Measurements from ENCODE around the gene VAV3. TPM values are rescaled to one million over a fixed set of nuclear protein-coding genes. Genes with fewer than 3 reads are reported as not detected.

VAV3 gene
- polyA plus RNA-seq, 1 donor: 18.3 TPM

GRCh38 chr1:107604825-107605224 is 360.2 kb downstream of the VAV3 start:
- Histone ChIP-seq H3K27ac (ENCODE audit: low read length) (no peak overlapping the region), H3K27me3 (ENCODE audit: control insufficient read depth, insufficient read depth, low read length) (no peaks in the 10 kb centered on the region), H3K4me1 (ENCODE audit: control insufficient read depth, insufficient read depth, low read length) (no peaks in the 10 kb centered on the region), H3K9me3 (ENCODE audit: control insufficient read depth, low read depth, low read length) (no peaks in the 10 kb centered on the region), H3K36me3 (ENCODE audit: control insufficient read depth, insufficient read depth, low read length) (peaks cover 4% of the 10 kb centered on the region), H3K4me3 (ENCODE audit: low read length) (no peak overlapping the region)
- DNase-seq: no peak

- no peak overlapping the region for H3K27ac ChIP-seq (ENCODE audit: low read length)
- no peak for DNase-seq
- H3K4me1 ChIP-seq (ENCODE audit: control insufficient read depth, insufficient read depth, low read length): no peaks in the 10 kb centered on the region
- H3K36me3 ChIP-seq (ENCODE audit: control insufficient read depth, insufficient read depth, low read length): peaks cover 4% of the 10 kb centered on the region
- H3K27me3 ChIP-seq (ENCODE audit: control insufficient read depth, insufficient read depth, low read length): no peaks in the 10 kb centered on the region
- WGBS (ENCODE audit: insufficient coverage, low lambda C conversion rate): 80% methylated on average over 1 of the region's 3 CpGs
- no peak overlapping the region for H3K4me3 ChIP-seq (ENCODE audit: low read length)
- no peaks in the 10 kb centered on the region for H3K9me3 ChIP-seq (ENCODE audit: control insufficient read depth, low read depth, low read length)
These were observed 364.3 kb downstream of the VAV3 start for GRCh38 chr1:107600607-107601160.

GRCh38 chr1:107599220-107599619 is 365.8 kb downstream of the VAV3 start:
- no peak for DNase-seq
- Histone ChIP-seq H3K4me3 (ENCODE audit: low read length) (no peak overlapping the region), H3K36me3 (ENCODE audit: control insufficient read depth, insufficient read depth, low read length) (peaks cover 4% of the 10 kb centered on the region), H3K9me3 (ENCODE audit: control insufficient read depth, low read depth, low read length) (no peaks in the 10 kb centered on the region), H3K27me3 (ENCODE audit: control insufficient read depth, insufficient read depth, low read length) (no peaks in the 10 kb centered on the region), H3K27ac (ENCODE audit: low read length) (no peak overlapping the region), H3K4me1 (ENCODE audit: control insufficient read depth, insufficient read depth, low read length) (no peaks in the 10 kb centered on the region)
- 85% methylated on average over 1 of the region's 3 CpGs for WGBS (ENCODE audit: insufficient coverage, low lambda C conversion rate)

- H3K4me1 ChIP-seq (ENCODE audit: control insufficient read depth, insufficient read depth, low read length): no peaks in the 10 kb centered on the region
- H3K9me3 ChIP-seq (ENCODE audit: control insufficient read depth, low read depth, low read length): no peaks in the 10 kb centered on the region
- H3K4me3 ChIP-seq (ENCODE audit: low read length): no peak overlapping the region
- peaks cover 4% of the 10 kb centered on the region for H3K36me3 ChIP-seq (ENCODE audit: control insufficient read depth, insufficient read depth, low read length)
- DNase-seq: peak in 1 of 2 donors; percentile 9
- H3K27me3 ChIP-seq (ENCODE audit: control insufficient read depth, insufficient read depth, low read length): no peaks in the 10 kb centered on the region
- H3K27ac ChIP-seq (ENCODE audit: low read length): no peak overlapping the region
These were observed 367.7 kb downstream of the VAV3 start for GRCh38 chr1:107597290-107597689.

GRCh38 chr1:107594536-107594935 is 370.4 kb downstream of the VAV3 start:
- H3K27me3 ChIP-seq (ENCODE audit: control insufficient read depth, insufficient read depth, low read length): no peaks in the 10 kb centered on the region
- H3K9me3 ChIP-seq (ENCODE audit: control insufficient read depth, low read depth, low read length): no peaks in the 10 kb centered on the region
- H3K36me3 ChIP-seq (ENCODE audit: control insufficient read depth, insufficient read depth, low read length): no peaks in the 10 kb centered on the region
- no peaks in the 10 kb centered on the region for H3K4me1 ChIP-seq (ENCODE audit: control insufficient read depth, insufficient read depth, low read length)
- DNase-seq: no peak
- no peak overlapping the region for H3K4me3 ChIP-seq (ENCODE audit: low read length)
- WGBS (ENCODE audit: insufficient coverage, low lambda C conversion rate): no CpG with 5 or more reads among the region's 1 CpG
- no peak overlapping the region for H3K27ac ChIP-seq (ENCODE audit: low read length)

- Histone ChIP-seq H3K36me3 (ENCODE audit: control insufficient read depth, insufficient read depth, low read length) (no peaks in the 10 kb centered on the region), H3K27ac (ENCODE audit: low read length) (no peak overlapping the region), H3K9me3 (ENCODE audit: control insufficient read depth, low read depth, low read length) (no peaks in the 10 kb centered on the region), H3K4me1 (ENCODE audit: control insufficient read depth, insufficient read depth, low read length) (no peaks in the 10 kb centered on the region), H3K27me3 (ENCODE audit: control insufficient read depth, insufficient read depth, low read length) (no peaks in the 10 kb centered on the region), H3K4me3 (ENCODE audit: low read length) (no peak overlapping the region)
- WGBS (ENCODE audit: insufficient coverage, low lambda C conversion rate): 64% methylated on average over 2 of the region's 2 CpGs
- peak in 1 of 2 donors; percentile 11 for DNase-seq
These were observed 371.3 kb downstream of the VAV3 start for GRCh38 chr1:107593501-107594209.

GRCh38 chr1:107590900-107591622 is 373.9 kb downstream of the VAV3 start:
- no CpG with 5 or more reads among the region's 4 CpGs for WGBS (ENCODE audit: insufficient coverage, low lambda C conversion rate)
- DNase-seq: no peak
- no peak overlapping the region for H3K27ac ChIP-seq (ENCODE audit: low read length)
- no peaks in the 10 kb centered on the region for H3K27me3 ChIP-seq (ENCODE audit: control insufficient read depth, insufficient read depth, low read length)
- H3K36me3 ChIP-seq (ENCODE audit: control insufficient read depth, insufficient read depth, low read length): no peaks in the 10 kb centered on the region
- no peaks in the 10 kb centered on the region for H3K9me3 ChIP-seq (ENCODE audit: control insufficient read depth, low read depth, low read length)
- H3K4me3 ChIP-seq (ENCODE audit: low read length): no peak overlapping the region
- H3K4me1 ChIP-seq (ENCODE audit: control insufficient read depth, insufficient read depth, low read length): no peaks in the 10 kb centered on the region

GRCh38 chr1:107590087-107590486 is 374.9 kb downstream of the VAV3 start:
- DNase-seq: no peak
- H3K4me1 ChIP-seq (ENCODE audit: control insufficient read depth, insufficient read depth, low read length): no peaks in the 10 kb centered on the region
- H3K9me3 ChIP-seq (ENCODE audit: control insufficient read depth, low read depth, low read length): no peaks in the 10 kb centered on the region
- H3K27me3 ChIP-seq (ENCODE audit: control insufficient read depth, insufficient read depth, low read length): no peaks in the 10 kb centered on the region
- H3K27ac ChIP-seq (ENCODE audit: low read length): no peak overlapping the region
- no peak overlapping the region for H3K4me3 ChIP-seq (ENCODE audit: low read length)
- H3K36me3 ChIP-seq (ENCODE audit: control insufficient read depth, insufficient read depth, low read length): peaks cover under 1% of the 10 kb centered on the region

GRCh38 chr1:107588321-107588720 is 376.7 kb downstream of the VAV3 start:
- H3K27ac ChIP-seq (ENCODE audit: low read length): no peak overlapping the region
- no peaks in the 10 kb centered on the region for H3K4me1 ChIP-seq (ENCODE audit: control insufficient read depth, insufficient read depth, low read length)

GRCh38 chr1:107575226-107575625 is 389.8 kb downstream of the VAV3 start:
- H3K27me3 ChIP-seq (ENCODE audit: control insufficient read depth, insufficient read depth, low read length): no peaks in the 10 kb centered on the region
- H3K4me1 ChIP-seq (ENCODE audit: control insufficient read depth, insufficient read depth, low read length): no peaks in the 10 kb centered on the region
- no CpG with 5 or more reads among the region's 3 CpGs for WGBS (ENCODE audit: insufficient coverage, low lambda C conversion rate)
- no peak overlapping the region for H3K27ac ChIP-seq (ENCODE audit: low read length)
- no peak for DNase-seq
- peaks cover 6% of the 10 kb centered on the region for H3K36me3 ChIP-seq (ENCODE audit: control insufficient read depth, insufficient read depth, low read length)
- no peak overlapping the region for H3K4me3 ChIP-seq (ENCODE audit: low read length)
- H3K9me3 ChIP-seq (ENCODE audit: control insufficient read depth, low read depth, low read length): peaks cover 6% of the 10 kb centered on the region

More at GRCh38 chr1:107588321-107588720, 376.7 kb downstream of the VAV3 start:
- no peak for DNase-seq
- Histone ChIP-seq H3K36me3 (ENCODE audit: control insufficient read depth, insufficient read depth, low read length) (peaks cover 2% of the 10 kb centered on the region), H3K27me3 (ENCODE audit: control insufficient read depth, insufficient read depth, low read length) (no peaks in the 10 kb centered on the region), H3K9me3 (ENCODE audit: control insufficient read depth, low read depth, low read length) (no peaks in the 10 kb centered on the region), H3K4me3 (ENCODE audit: low read length) (no peak overlapping the region)
- 100% methylated on average over 1 of the region's 1 CpG for WGBS (ENCODE audit: insufficient coverage, low lambda C conversion rate)
